HEK293 (cell line): ENCODE measurements around the gene SPACA7.

Experiments
- CTCF ChIA-PET: fragments of 350-600 bp; formaldehyde crosslinking; extraction: SDS; loops from one replicate; lab custom pipeline; 2021; ENCODE audit warnings: antibody characterized with exemption; lab: Yijun Ruan, JAX
- POLR2A ChIA-PET: fragments of 300-600 bp; formaldehyde crosslinking; extraction: SDS; loops from one replicate; lab custom pipeline; 2020; ENCODE audit warnings: antibody characterized with exemption, inconsistent platforms; lab: Yijun Ruan, JAX
- H3K27ac ChIP-seq: fragments of 200-500 bp; sonication (Bioruptor generic); 2 replicates; pipeline ENCODE4 v1.5.1; 2014; ENCODE audit warnings: low read depth, low read length, control low read depth, inconsistent platforms; ENCODE audit errors: extremely low read depth
- H3K36me3 ChIP-seq, 2 experiments: fragments of 200-500 bp in 1 of 2; sonication (Bioruptor generic) in 1 of 2; 1 replicate in 1 of 2; 2 replicates in 1 of 2; pipeline ENCODE4 v1.5.1; 2014 to 2017; ENCODE audit warnings: inconsistent platforms in 2 of 2, low read length in 2 of 2; ENCODE audit not compliant: control insufficient read depth in 2 of 2, insufficient read depth in 1 of 2
- H3K4me1 ChIP-seq: fragments of 200-500 bp; sonication (Bioruptor generic); 2 replicates; pipeline ENCODE4 v1.5.1; 2014; ENCODE audit warnings: mild to moderate bottlenecking, low read length, inconsistent platforms; ENCODE audit not compliant: control insufficient read depth, insufficient read depth
- H3K4me3 ChIP-seq: 2 replicates; pipeline ENCODE4 v1.5.1; 2011; ENCODE audit warnings: low read depth, mild to moderate bottlenecking, control low read depth, low read length, moderate library complexity
- H3K9me3 ChIP-seq: fragments of 200-500 bp; sonication (Bioruptor generic); 2 replicates; pipeline ENCODE4 v1.5.1; 2014; ENCODE audit warnings: low read depth, low read length, inconsistent platforms; ENCODE audit not compliant: control insufficient read depth, insufficient read depth
- FEZF1 ChIP-seq: fragments of 450-650 bp; formaldehyde crosslinking; IDR thresholded peaks from 2 replicates; pipeline ENCODE4 v1.5.1; 2016; ENCODE audit warnings: missing biosample characterization, missing genetic modification characterization
- GLI2 ChIP-seq: fragments of 450-650 bp; formaldehyde crosslinking; IDR thresholded peaks from 2 replicates; pipeline ENCODE4; 2017; ENCODE audit warnings: missing biosample characterization, missing genetic modification characterization, low read depth, borderline replicate concordance
- REPIN1 ChIP-seq: fragments of 450-650 bp; formaldehyde crosslinking; IDR thresholded peaks from 2 replicates; pipeline ENCODE4 v1.5.1; 2017; ENCODE audit warnings: missing biosample characterization, missing genetic modification characterization, low read depth
- WT1 ChIP-seq: fragments of 450-650 bp; formaldehyde crosslinking; IDR thresholded peaks from 2 replicates; pipeline ENCODE4 v1.5.1; 2016; ENCODE audit warnings: missing biosample characterization, missing genetic modification characterization
- ZBTB7A ChIP-seq: fragments of 450-650 bp; formaldehyde crosslinking; IDR thresholded peaks from 2 replicates; pipeline ENCODE4 v1.5.1; 2016; ENCODE audit warnings: low read depth, missing biosample characterization, missing genetic modification characterization
- ZNF114 ChIP-seq: fragments of 450-650 bp; formaldehyde crosslinking; IDR thresholded peaks from 2 replicates; pipeline ENCODE4 v1.5.0; 2017; ENCODE audit warnings: missing biosample characterization, missing genetic modification characterization
- ZNF175 ChIP-seq: fragments of 450-650 bp; formaldehyde crosslinking; IDR thresholded peaks from 2 replicates; pipeline ENCODE4 v1.5.1; 2016; ENCODE audit warnings: missing biosample characterization, missing genetic modification characterization
- ZNF221 ChIP-seq: fragments of 450-650 bp; formaldehyde crosslinking; IDR thresholded peaks from 2 replicates; pipeline ENCODE4 v1.5.1; 2017; ENCODE audit warnings: missing biosample characterization, missing genetic modification characterization, borderline replicate concordance
- ZNF324 ChIP-seq: fragments of 450-650 bp; formaldehyde crosslinking; IDR thresholded peaks from 2 replicates; pipeline ENCODE4 v1.5.1; 2016; ENCODE audit warnings: missing biosample characterization, missing genetic modification characterization
- ZNF529 ChIP-seq: fragments of 450-650 bp; formaldehyde crosslinking; IDR thresholded peaks from 2 replicates; pipeline ENCODE4 v1.5.1; 2017; ENCODE audit warnings: missing genetic modification characterization, missing biosample characterization; ENCODE audit not compliant: insufficient replicate concordance
- ZNF561 ChIP-seq: fragments of 450-650 bp; IDR thresholded peaks from 2 replicates; pipeline ENCODE4 v1.5.1; 2018; ENCODE audit warnings: missing biosample characterization, missing genetic modification characterization, borderline replicate concordance
- ZNF585B ChIP-seq: fragments of 450-650 bp; formaldehyde crosslinking; IDR thresholded peaks from 2 replicates; pipeline ENCODE4 v1.5.1; 2016; ENCODE audit warnings: missing biosample characterization, missing genetic modification characterization
- TF ChIP-seq, protein P1 (sequence below): fragments of 450-650 bp; formaldehyde crosslinking; IDR thresholded peaks from 2 replicates; pipeline ENCODE4 v1.5.1; 2016; ENCODE audit warnings: missing biosample characterization, missing genetic modification characterization
- TF ChIP-seq, protein P2 (sequence below): fragments of 450-650 bp; formaldehyde crosslinking; IDR thresholded peaks from 2 replicates; pipeline ENCODE4 v1.5.1; 2017; ENCODE audit warnings: missing biosample characterization, missing genetic modification characterization
- TF ChIP-seq, protein P3 (sequence below): fragments of 450-650 bp; formaldehyde crosslinking; IDR thresholded peaks from 2 replicates; pipeline ENCODE4 v1.5.1; 2016; ENCODE audit warnings: missing biosample characterization, missing genetic modification characterization
- TF ChIP-seq, protein P4 (sequence below): fragments of 450-650 bp; formaldehyde crosslinking; IDR thresholded peaks from 2 replicates; pipeline ENCODE4 v1.5.1; 2016; ENCODE audit warnings: missing biosample characterization, missing genetic modification characterization
- TF ChIP-seq, protein P5 (sequence below): fragments of 450-650 bp; formaldehyde crosslinking; IDR thresholded peaks from 2 replicates; pipeline ENCODE4 v1.5.0; 2017; ENCODE audit warnings: missing biosample characterization, missing genetic modification characterization, borderline replicate concordance
- TF ChIP-seq, protein P6 (sequence below): fragments of 450-650 bp; formaldehyde crosslinking; IDR thresholded peaks from 2 replicates; pipeline ENCODE4 v1.5.1; 2016; ENCODE audit warnings: missing biosample characterization, missing genetic modification characterization
- TF ChIP-seq, protein P7 (sequence below): fragments of 450-650 bp; formaldehyde crosslinking; IDR thresholded peaks from 2 replicates; pipeline ENCODE4 v1.5.1; 2016; ENCODE audit warnings: missing biosample characterization, missing genetic modification characterization, low read depth
- TF ChIP-seq, protein P8 (sequence below): fragments of 450-650 bp; formaldehyde crosslinking; IDR thresholded peaks from 2 replicates; pipeline ENCODE4 v1.5.1; 2016; ENCODE audit warnings: missing biosample characterization, missing genetic modification characterization

SPACA7 gene

DNA sequence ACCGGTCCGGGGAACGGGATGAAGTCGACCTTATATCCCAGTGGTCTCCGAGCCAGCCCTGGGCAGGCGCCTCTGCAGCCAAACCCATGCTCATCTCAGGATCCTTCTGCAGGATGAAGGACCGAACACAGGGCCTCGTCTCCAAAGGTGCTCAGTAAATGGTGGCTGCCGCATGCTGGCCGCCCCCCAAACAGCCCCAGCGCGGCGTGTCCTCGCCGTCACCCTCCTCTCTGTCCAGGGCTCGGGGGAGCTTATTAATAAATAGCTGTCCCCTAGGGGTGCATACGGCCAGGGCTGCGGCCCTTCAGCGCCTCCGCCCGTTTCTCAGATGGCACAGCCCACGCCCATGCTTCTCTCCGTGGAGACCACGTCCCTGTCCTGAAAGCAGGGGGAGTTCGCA, 32.6 kb upstream of the SPACA7 start:
- Histone ChIP-seq H3K27ac (no peak overlapping the region), H3K9me3 (no peaks in the 10 kb centered on the region)
- TF ChIP-seq ZNF324 (tag by site-specific recombination) (no peak), ZNF585B (tag by site-specific recombination) (no peak), ZNF561 (no peak), WT1 (tag by site-specific recombination) (no peak), GLI2 (no peak), ZNF175 (tag by site-specific recombination) (no peak), ZNF114 (no peak), ZBTB7A (tag by site-specific recombination) (no peak), FEZF1 (tag by site-specific recombination) (no peak), ZNF529 (tag by site-specific recombination) (no peak), ZNF221 (no peak), REPIN1 (tag by site-specific recombination) (no peak)
- TF ChIP-seq, protein P1, sequence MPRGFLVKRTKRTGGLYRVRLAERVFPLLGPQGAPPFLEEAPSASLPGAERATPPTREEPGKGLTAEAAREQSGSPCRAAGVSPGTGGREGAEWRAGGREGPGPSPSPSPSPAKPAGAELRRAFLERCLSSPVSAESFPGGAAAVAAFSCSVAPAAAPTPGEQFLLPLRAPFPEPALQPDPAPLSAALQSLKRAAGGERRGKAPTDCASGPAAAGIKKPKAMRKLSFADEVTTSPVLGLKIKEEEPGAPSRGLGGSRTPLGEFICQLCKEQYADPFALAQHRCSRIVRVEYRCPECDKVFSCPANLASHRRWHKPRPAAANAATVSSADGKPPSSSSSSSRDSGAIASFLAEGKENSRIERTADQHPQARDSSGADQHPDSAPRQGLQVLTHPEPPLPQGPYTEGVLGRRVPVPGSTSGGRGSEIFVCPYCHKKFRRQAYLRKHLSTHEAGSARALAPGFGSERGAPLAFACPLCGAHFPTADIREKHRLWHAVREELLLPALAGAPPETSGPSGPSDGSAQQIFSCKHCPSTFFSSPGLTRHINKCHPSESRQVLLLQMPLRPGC = no peak
- TF ChIP-seq, protein P2, sequence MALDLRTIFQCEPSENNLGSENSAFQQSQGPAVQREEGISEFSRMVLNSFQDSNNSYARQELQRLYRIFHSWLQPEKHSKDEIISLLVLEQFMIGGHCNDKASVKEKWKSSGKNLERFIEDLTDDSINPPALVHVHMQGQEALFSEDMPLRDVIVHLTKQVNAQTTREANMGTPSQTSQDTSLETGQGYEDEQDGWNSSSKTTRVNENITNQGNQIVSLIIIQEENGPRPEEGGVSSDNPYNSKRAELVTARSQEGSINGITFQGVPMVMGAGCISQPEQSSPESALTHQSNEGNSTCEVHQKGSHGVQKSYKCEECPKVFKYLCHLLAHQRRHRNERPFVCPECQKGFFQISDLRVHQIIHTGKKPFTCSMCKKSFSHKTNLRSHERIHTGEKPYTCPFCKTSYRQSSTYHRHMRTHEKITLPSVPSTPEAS (tag by site-specific recombination) = no peak
- TF ChIP-seq, protein P3, sequence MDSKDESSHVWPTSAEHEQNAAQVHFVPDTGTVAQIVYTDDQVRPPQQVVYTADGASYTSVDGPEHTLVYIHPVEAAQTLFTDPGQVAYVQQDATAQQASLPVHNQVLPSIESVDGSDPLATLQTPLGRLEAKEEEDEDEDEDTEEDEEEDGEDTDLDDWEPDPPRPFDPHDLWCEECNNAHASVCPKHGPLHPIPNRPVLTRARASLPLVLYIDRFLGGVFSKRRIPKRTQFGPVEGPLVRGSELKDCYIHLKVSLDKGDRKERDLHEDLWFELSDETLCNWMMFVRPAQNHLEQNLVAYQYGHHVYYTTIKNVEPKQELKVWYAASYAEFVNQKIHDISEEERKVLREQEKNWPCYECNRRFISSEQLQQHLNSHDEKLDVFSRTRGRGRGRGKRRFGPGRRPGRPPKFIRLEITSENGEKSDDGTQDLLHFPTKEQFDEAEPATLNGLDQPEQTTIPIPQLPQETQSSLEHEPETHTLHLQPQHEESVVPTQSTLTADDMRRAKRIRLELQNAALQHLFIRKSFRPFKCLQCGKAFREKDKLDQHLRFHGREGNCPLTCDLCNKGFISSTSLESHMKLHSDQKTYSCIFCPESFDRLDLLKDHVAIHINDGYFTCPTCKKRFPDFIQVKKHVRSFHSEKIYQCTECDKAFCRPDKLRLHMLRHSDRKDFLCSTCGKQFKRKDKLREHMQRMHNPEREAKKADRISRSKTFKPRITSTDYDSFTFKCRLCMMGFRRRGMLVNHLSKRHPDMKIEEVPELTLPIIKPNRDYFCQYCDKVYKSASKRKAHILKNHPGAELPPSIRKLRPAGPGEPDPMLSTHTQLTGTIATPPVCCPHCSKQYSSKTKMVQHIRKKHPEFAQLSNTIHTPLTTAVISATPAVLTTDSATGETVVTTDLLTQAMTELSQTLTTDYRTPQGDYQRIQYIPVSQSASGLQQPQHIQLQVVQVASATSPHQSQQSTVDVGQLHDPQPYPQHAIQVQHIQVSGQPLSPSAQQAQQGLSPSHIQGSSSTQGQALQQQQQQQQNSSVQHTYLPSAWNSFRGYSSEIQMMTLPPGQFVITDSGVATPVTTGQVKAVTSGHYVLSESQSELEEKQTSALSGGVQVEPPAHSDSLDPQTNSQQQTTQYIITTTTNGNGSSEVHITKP = no peak
- TF ChIP-seq, protein P4, sequence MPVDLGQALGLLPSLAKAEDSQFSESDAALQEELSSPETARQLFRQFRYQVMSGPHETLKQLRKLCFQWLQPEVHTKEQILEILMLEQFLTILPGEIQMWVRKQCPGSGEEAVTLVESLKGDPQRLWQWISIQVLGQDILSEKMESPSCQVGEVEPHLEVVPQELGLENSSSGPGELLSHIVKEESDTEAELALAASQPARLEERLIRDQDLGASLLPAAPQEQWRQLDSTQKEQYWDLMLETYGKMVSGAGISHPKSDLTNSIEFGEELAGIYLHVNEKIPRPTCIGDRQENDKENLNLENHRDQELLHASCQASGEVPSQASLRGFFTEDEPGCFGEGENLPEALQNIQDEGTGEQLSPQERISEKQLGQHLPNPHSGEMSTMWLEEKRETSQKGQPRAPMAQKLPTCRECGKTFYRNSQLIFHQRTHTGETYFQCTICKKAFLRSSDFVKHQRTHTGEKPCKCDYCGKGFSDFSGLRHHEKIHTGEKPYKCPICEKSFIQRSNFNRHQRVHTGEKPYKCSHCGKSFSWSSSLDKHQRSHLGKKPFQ = no peak
- TF ChIP-seq, protein P5, sequence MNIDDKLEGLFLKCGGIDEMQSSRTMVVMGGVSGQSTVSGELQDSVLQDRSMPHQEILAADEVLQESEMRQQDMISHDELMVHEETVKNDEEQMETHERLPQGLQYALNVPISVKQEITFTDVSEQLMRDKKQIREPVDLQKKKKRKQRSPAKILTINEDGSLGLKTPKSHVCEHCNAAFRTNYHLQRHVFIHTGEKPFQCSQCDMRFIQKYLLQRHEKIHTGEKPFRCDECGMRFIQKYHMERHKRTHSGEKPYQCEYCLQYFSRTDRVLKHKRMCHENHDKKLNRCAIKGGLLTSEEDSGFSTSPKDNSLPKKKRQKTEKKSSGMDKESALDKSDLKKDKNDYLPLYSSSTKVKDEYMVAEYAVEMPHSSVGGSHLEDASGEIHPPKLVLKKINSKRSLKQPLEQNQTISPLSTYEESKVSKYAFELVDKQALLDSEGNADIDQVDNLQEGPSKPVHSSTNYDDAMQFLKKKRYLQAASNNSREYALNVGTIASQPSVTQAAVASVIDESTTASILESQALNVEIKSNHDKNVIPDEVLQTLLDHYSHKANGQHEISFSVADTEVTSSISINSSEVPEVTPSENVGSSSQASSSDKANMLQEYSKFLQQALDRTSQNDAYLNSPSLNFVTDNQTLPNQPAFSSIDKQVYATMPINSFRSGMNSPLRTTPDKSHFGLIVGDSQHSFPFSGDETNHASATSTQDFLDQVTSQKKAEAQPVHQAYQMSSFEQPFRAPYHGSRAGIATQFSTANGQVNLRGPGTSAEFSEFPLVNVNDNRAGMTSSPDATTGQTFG (tag by site-specific recombination) = no peak
- TF ChIP-seq, protein P6, sequence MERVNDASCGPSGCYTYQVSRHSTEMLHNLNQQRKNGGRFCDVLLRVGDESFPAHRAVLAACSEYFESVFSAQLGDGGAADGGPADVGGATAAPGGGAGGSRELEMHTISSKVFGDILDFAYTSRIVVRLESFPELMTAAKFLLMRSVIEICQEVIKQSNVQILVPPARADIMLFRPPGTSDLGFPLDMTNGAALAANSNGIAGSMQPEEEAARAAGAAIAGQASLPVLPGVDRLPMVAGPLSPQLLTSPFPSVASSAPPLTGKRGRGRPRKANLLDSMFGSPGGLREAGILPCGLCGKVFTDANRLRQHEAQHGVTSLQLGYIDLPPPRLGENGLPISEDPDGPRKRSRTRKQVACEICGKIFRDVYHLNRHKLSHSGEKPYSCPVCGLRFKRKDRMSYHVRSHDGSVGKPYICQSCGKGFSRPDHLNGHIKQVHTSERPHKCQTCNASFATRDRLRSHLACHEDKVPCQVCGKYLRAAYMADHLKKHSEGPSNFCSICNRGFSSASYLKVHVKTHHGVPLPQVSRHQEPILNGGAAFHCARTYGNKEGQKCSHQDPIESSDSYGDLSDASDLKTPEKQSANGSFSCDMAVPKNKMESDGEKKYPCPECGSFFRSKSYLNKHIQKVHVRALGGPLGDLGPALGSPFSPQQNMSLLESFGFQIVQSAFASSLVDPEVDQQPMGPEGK (tag by site-specific recombination) = no peak
- TF ChIP-seq, protein P7, sequence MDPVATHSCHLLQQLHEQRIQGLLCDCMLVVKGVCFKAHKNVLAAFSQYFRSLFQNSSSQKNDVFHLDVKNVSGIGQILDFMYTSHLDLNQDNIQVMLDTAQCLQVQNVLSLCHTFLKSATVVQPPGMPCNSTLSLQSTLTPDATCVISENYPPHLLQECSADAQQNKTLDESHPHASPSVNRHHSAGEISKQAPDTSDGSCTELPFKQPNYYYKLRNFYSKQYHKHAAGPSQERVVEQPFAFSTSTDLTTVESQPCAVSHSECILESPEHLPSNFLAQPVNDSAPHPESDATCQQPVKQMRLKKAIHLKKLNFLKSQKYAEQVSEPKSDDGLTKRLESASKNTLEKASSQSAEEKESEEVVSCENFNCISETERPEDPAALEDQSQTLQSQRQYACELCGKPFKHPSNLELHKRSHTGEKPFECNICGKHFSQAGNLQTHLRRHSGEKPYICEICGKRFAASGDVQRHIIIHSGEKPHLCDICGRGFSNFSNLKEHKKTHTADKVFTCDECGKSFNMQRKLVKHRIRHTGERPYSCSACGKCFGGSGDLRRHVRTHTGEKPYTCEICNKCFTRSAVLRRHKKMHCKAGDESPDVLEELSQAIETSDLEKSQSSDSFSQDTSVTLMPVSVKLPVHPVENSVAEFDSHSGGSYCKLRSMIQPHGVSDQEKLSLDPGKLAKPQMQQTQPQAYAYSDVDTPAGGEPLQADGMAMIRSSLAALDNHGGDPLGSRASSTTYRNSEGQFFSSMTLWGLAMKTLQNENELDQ (tag by site-specific recombination) = no peak
- TF ChIP-seq, protein P8, sequence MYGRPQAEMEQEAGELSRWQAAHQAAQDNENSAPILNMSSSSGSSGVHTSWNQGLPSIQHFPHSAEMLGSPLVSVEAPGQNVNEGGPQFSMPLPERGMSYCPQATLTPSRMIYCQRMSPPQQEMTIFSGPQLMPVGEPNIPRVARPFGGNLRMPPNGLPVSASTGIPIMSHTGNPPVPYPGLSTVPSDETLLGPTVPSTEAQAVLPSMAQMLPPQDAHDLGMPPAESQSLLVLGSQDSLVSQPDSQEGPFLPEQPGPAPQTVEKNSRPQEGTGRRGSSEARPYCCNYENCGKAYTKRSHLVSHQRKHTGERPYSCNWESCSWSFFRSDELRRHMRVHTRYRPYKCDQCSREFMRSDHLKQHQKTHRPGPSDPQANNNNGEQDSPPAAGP = no peak
- TF ChIP-seq, all 188 proteins: peak for 0
- ChIA-PET CTCF (no interaction called here), POLR2A (no interaction called here)
- Histone ChIP-seq H3K36me3 (no peaks in the 10 kb centered on the region), H3K4me1 (peaks cover 14% of the 10 kb centered on the region), H3K4me3 (no peak overlapping the region)
